H1 (cell line): ENCODE results near the gene IRF4.

Experiments used
- CHD1 ChIP-seq: IDR thresholded peaks from 2 replicates; pipeline ENCODE4 v1.6.1; 2012; ENCODE audit warnings: low read depth, low read length, improper control_type of control experiment
- CHD2 ChIP-seq: IDR thresholded peaks from 2 replicates; pipeline ENCODE4 v1.6.1; 2012; ENCODE audit warnings: low read length, improper control_type of control experiment
- CREB1 ChIP-seq: IDR thresholded peaks from 2 replicates; pipeline ENCODE4 v1.6.1; 2012; ENCODE audit warnings: inconsistent platforms
- CTCF ChIP-seq, 3 experiments: IDR thresholded peaks; 1 replicate in 2 of 3; 2 replicates in 1 of 3; pipeline versions ENCODE4 v1.5.1 to v1.6.1; 2011; ENCODE audit warnings: low read length in 3 of 3, mild to moderate bottlenecking in 3 of 3, inconsistent platforms in 2 of 3, low read depth in 1 of 3, moderate library complexity in 1 of 3; ENCODE audit not compliant: insufficient read depth in 1 of 3; ENCODE audit errors: control extremely low read depth in 1 of 3
- E2F6 ChIP-seq: IDR thresholded peaks from 2 replicates; pipeline ENCODE4 v1.6.1; 2012; ENCODE audit warnings: inconsistent platforms
- EGR1 ChIP-seq: IDR thresholded peaks from 2 replicates; pipeline ENCODE4 v1.6.1; 2011; ENCODE audit warnings: low read depth, low read length, borderline replicate concordance
- EZH2 ChIP-seq: fragments of 200-600 bp; sonication (generic); IDR thresholded peaks from 2 replicates; pipeline ENCODE4 v1.7.1; 2012; ENCODE audit warnings: low read depth, mild to moderate bottlenecking, moderate library complexity, low read length, inconsistent platforms; ENCODE audit not compliant: severe bottlenecking
- GABPA ChIP-seq: IDR thresholded peaks from 2 replicates; pipeline ENCODE4 v1.6.1; 2011; ENCODE audit warnings: mild to moderate bottlenecking, low read length, moderate library complexity, borderline replicate concordance; ENCODE audit not compliant: insufficient read depth
- NRF1 ChIP-seq: IDR thresholded peaks from 2 replicates; pipeline ENCODE4 v1.6.1; 2011; ENCODE audit warnings: mild to moderate bottlenecking, low read depth, low read length, improper control_type of control experiment
- RNF2 ChIP-seq: fragments of 200-900, 300-1000 bp; sonication (generic); IDR thresholded peaks from 2 replicates; pipeline ENCODE4 v1.7.1; 2016; ENCODE audit warnings: borderline replicate concordance, low read depth, mild to moderate bottlenecking, antibody characterized with exemption, low read length; ENCODE audit not compliant: poor library complexity, severe bottlenecking; ENCODE audit errors: missing control alignments
- SAP30 ChIP-seq: fragments of 300-600 bp; sonication (generic); IDR thresholded peaks from 2 replicates; pipeline ENCODE4 v1.7.1; 2012; ENCODE audit warnings: low read length, moderate library complexity, mild to moderate bottlenecking, inconsistent platforms; ENCODE audit not compliant: insufficient read depth, insufficient replicate concordance
- ZNF274 ChIP-seq: IDR thresholded peaks from 2 replicates; pipeline ENCODE4 v1.7.0; 2012; ENCODE audit warnings: low read length, borderline replicate concordance; ENCODE audit errors: extremely low read depth

- TF ChIP-seq CTCF (IDR thresholded peaks at IDR 0.05; ENCODE audit: control extremely low read depth in 1 of 3, insufficient read depth in 1 of 3, low read depth in 1 of 3, low read length in 3 of 3) (peak; percentile 51 to 62 (median 53)), CHD2 (no peak), SAP30 (no peak), RNF2 (no peak), CREB1 (no peak), GABPA (no peak), EGR1 (no peak), NRF1 (no peak), EZH2 (no peak), E2F6 (no peak), CHD1 (no peak), ZNF274 (no peak)
Measured at GRCh38 chr6:408599-409102, 17.1 kb downstream of the IRF4 start.
